Activated T-cell treated with anti-CD3 and anti-CD28 coated beads, Interleukin-2, amount 50 U/mL, for 4 hours (primary cell): ENCODE measurements around the gene CAMK2N2. TPM values are rescaled to one million over a fixed set of nuclear protein-coding genes. Genes with fewer than 3 reads are reported as not detected.
"Not testable (repeated sequence)": the region's sequence is repeated elsewhere in the genome, so short reads cannot be mapped to it uniquely, and the experiment has no call there.

Experiments used
- ATAC-seq, 2 donors: fragments of 200-7000 bp; cut with Tn5 transposase; one replicate each; pipeline ENCODE4 v1.10.0; 2021
- DNase-seq: peaks from one replicate; pipeline ENCODE4 v3.0.0-alpha.2; 2020
- H3K27me3 Mint-ChIP-seq: one replicate; pipeline ENCODE4 v1.8.0; 2021; ENCODE audit warnings: low read depth, mixed read lengths
- H3K36me3 Mint-ChIP-seq: one replicate; pipeline ENCODE4 v1.8.0; 2022; ENCODE audit warnings: mixed read lengths; ENCODE audit not compliant: insufficient read depth
- H3K4me1 Mint-ChIP-seq: one replicate; pipeline ENCODE4 v1.8.0; 2021; ENCODE audit warnings: low read depth, mixed read lengths
- H3K4me3 Mint-ChIP-seq: one replicate; pipeline ENCODE4 v1.8.0; 2021; ENCODE audit warnings: mild to moderate bottlenecking, moderate library complexity, mixed read lengths
- H3K9me3 Mint-ChIP-seq: one replicate; pipeline ENCODE4 v1.8.0; 2021; ENCODE audit warnings: mixed read lengths
- total RNA-seq, 3 donors: library from RNA; stranded (reverse); gene quantifications; one replicate each; pipeline ENCODE4 v1.2.1, GENCODE V29; 2021

Gene CAMK2N2
- total RNA-seq, 3 donors from 2014 or later = 0.34 to 0.53 (median 0.35) TPM

DNA sequence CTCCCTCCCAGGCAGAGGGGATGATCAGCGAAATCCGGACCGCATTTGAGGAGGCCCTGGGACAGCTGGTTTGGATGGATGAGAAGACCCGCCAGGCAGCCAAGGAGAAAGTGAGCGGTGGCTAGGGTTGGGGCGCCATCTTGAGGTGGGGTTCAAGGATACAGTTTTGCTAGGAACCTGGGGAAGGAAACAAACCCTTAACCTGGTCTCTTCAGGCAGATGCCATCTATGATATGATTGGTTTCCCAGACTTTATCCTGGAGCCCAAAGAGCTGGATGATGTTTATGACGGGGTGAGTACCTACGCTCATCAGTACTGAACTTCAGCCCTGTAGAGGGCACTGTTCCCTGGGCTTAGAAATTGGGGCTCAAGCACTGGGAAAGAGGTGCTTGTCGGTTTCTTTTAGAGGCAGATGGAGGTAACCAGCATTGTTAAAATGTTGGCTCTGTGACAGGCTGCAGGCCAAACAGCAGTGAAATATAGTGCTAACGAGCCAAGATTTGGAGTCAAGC lies 28.1 kb upstream of the CAMK2N2 start:
- peaks cover 20% of the 10 kb centered on the region for H3K27me3 Mint-ChIP-seq

DNA sequence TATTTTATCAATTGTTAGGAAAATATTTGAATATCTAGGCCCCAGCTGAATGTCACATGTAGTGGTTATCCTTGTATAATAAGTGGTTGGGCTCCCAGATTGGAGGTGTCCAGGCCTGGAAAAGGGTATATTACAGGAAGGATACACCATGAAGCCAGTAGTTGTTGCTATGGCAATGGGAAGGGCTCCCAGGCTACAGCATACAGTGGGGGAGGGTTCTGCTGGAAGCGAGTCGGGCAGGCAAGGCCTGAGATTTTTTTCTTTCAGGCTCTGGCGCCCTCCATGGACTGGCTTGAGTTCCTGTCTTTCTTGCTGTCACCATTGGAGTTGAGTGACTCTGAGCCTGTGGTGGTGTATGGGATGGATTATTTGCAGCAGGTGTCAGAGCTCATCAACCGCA lies 23.3 kb upstream of the CAMK2N2 start:
- H3K36me3 Mint-ChIP-seq = no peaks in the 10 kb centered on the region
- no peak for DNase-seq

More for the DNA sequence above, 28.1 kb upstream of the CAMK2N2 start:
- Mint-ChIP-seq H3K36me3 (no peaks in the 10 kb centered on the region), H3K4me3 (no peak overlapping the region), H3K9me3 (no peaks in the 10 kb centered on the region), H3K4me1 (no peaks in the 10 kb centered on the region)
- ATAC-seq = peak; percentile 77 to 83
- peak; percentile 60 for DNase-seq

DNA sequence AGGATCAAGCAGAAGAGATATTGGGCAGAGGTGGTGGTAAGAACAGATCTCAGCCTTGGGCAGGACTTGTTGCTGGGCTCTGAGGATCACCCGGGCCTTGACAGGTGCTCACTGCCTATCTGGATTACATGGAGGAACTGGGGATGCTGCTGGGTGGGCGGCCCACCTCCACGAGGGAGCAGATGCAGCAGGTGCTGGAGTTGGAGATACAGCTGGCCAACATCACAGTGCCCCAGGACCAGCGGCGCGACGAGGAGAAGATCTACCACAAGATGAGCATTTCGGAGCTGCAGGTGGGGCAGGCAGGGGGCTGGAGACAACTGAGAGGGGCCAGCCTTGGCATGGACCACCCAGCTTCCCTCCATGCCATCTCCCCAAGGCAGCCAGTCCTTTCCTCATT lies 22.3 kb upstream of the CAMK2N2 start:
- Mint-ChIP-seq H3K27me3 (peaks cover 12% of the 10 kb centered on the region), H3K36me3 (no peaks in the 10 kb centered on the region), H3K4me3 (no peak overlapping the region), H3K4me1 (no peaks in the 10 kb centered on the region), H3K9me3 (no peaks in the 10 kb centered on the region)
- ATAC-seq = no peak
- DNase-seq = no peak

More for the DNA sequence above, 23.3 kb upstream of the CAMK2N2 start:
- H3K27me3 Mint-ChIP-seq = peaks cover 19% of the 10 kb centered on the region
- no peaks in the 10 kb centered on the region for H3K4me1 Mint-ChIP-seq
- no peaks in the 10 kb centered on the region for H3K9me3 Mint-ChIP-seq
- no peak overlapping the region for H3K4me3 Mint-ChIP-seq
- peak in 1 of 2 donors; percentile 47 for ATAC-seq

DNA sequence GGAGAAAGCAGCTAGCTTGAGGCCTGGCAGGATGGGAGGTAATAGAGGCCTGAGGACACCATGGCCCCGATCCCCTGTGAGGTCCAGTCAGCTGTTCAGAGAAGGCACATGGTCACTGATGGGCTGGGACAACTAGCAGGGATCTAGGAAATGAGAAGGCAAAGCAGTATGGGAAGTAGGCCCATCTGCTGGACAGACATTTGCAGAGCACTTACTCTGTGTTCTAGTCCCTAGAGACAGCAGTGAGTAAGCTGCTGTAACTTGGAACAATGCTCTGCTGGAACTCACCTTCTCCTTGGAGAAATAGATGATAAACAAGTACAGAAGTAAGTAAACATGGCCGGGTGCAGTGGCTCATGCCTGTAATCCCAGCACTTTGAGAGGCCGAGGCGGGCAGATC lies 21.6 kb upstream of the CAMK2N2 start:
- Mint-ChIP-seq H3K4me3 (no peak overlapping the region), H3K4me1 (no peaks in the 10 kb centered on the region), H3K27me3 (peaks cover 16% of the 10 kb centered on the region), H3K36me3 (no peaks in the 10 kb centered on the region), H3K9me3 (no peaks in the 10 kb centered on the region)
- ATAC-seq (no peak), DNase-seq (no peak)

DNA sequence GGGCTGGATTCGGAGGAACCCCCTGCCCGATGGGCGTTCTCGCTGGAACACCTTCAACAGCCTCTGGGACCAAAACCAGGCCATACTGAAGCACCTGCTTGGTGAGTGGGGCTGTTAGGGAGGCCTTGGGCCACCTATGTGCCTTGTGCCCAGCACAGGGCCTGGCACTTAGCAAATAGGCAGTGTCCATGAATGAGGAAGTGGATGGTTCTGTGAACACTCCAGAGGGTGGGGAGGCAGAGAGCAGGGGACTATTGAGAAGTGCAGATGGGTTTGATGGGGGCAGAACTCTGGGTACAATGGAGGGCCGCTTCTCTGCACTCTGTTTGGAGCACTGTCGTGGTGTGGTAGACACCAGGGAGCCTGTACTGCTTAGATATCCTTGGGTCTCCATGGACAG lies 16.0 kb upstream of the CAMK2N2 start:
- DNase-seq = no peak
- Mint-ChIP-seq H3K36me3 (no peaks in the 10 kb centered on the region), H3K9me3 (no peaks in the 10 kb centered on the region), H3K27me3 (peaks cover 38% of the 10 kb centered on the region), H3K4me1 (peaks cover 3% of the 10 kb centered on the region), H3K4me3 (no peak overlapping the region)
- no peak for ATAC-seq

DNA sequence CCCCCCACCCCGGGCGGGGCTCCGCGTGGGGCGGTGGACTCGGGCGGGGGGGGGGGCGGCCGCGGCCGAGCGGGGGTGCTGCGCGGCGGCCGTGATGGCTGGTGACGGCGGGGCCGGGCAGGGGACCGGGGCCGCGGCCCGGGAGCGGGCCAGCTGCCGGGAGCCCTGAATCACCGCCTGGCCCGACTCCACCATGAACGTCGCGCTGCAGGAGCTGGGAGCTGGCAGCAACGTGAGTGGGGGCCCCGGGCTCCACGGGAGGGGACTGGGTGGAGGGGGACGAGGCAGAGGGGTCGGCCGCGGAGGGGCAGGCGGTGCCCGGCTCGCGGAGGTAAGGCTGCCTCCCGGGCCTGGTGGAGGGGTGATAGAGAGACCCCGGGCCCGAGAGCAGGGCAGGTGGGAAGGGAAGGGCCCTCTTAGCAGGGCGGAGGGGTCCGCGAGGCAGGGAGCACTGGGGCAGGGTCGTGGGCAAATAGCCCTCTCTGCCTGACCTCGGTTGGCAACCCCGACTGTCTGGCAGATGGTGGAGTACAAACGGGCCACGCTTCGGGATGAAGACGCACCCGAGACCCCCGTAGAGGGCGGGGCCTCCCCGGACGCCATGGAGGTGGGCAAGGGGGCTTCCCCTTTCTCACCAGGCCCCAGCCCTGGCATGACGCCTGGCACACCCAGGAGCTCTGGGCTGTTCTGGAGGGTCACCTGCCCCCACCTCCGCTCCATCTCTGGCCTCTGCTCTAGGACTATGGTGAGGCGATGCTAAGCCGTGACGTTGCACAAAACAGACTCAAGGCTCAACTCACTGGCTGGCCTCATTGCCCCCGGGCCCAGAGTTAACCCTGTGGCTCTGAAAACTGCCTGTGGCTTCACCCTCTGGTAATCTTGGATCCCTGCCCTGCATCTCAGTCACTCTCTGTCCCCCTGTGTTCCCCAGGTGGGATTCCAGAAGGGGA lies 14.9 kb upstream of the CAMK2N2 start, which contains the start of gene ECE2:
ECE2 (plus strand) TSS at position 62 of the 950 bp plus-strand sequence; CDS start at position 194, 132 bp downstream.
- Mint-ChIP-seq H3K36me3 (no peaks in the 10 kb centered on the region), H3K27me3 (peaks cover 47% of the 10 kb centered on the region), H3K4me1 (peaks cover 3% of the 10 kb centered on the region), H3K4me3 (no peak within 1 kb of the TSS), H3K9me3 (no peaks in the 10 kb centered on the region)
- DNase-seq = no peak
- peak in 1 of 2 donors; percentile 53 for ATAC-seq

DNA sequence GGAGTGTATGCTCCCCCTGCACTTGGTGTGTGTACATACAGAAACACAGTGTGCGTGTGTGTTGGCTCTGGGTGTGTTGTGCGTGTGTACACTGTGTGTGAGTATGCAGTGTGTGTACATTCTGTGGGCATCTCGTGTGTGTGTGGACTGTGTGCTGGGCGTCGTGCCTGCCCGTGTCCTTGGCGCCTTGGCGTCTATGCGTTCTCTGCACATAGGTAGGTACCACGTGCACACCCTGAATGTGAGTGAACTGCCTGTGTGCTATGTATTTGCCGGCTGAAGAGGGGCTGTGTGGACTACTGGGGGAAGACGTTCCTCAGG lies 14.0 kb upstream of the CAMK2N2 start:
- ATAC-seq (no peak), DNase-seq (no peak)
- Mint-ChIP-seq H3K27me3 (peaks cover 49% of the 10 kb centered on the region), H3K36me3 (no peaks in the 10 kb centered on the region), H3K4me1 (peaks cover 3% of the 10 kb centered on the region), H3K9me3 (no peaks in the 10 kb centered on the region), H3K4me3 (no peak overlapping the region)

DNA sequence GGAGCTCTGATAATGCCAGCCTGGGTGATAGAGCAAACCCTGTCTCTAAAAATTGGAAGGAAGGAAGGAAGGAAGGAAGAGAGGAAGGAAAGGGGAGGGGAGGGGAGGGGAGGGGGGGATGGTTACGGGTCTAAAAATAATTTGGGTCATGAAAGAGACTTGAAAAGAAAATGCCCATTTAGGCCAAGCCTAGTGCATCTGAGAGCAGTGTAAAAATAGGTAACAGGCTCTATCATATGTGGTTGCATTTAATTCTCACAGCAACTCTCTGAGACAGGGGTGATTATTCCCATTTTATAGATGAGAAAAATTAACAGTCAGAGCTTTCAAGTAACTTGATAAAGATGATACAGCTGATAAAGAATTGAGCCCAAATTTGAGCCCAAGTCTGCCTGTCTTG lies 10.9 kb upstream of the CAMK2N2 start:
- H3K4me3 Mint-ChIP-seq = no peak overlapping the region
- DNase-seq (no peak), ATAC-seq (no peak)
- no peaks in the 10 kb centered on the region for H3K36me3 Mint-ChIP-seq
- peaks cover 50% of the 10 kb centered on the region for H3K27me3 Mint-ChIP-seq
- H3K9me3 Mint-ChIP-seq = no peaks in the 10 kb centered on the region
- peaks cover 3% of the 10 kb centered on the region for H3K4me1 Mint-ChIP-seq

DNA sequence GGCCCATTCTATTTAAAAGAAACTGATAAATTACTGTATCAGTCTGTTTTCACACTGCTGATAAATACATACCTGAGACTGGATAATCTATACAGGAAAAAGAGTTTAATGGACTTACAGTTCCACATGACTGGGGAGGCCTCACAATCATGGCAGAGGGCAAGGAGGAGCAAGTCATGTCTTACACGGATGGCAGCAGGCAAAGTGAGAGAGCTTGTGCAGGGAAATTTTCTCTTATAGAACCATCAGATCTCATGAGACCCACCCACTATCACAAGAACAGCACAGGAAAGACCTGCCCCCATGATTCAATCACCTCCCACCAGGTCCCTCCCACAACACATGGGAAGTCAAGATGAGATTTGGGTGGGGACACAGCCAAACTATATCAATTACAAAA lies 5.9 kb upstream of the CAMK2N2 start:
- not testable (repeated sequence) for DNase-seq, H3K4me3 Mint-ChIP-seq, H3K4me1 Mint-ChIP-seq, H3K36me3 Mint-ChIP-seq, H3K9me3 Mint-ChIP-seq, ATAC-seq
- peaks cover 46% of the 10 kb centered on the region for H3K27me3 Mint-ChIP-seq

DNA sequence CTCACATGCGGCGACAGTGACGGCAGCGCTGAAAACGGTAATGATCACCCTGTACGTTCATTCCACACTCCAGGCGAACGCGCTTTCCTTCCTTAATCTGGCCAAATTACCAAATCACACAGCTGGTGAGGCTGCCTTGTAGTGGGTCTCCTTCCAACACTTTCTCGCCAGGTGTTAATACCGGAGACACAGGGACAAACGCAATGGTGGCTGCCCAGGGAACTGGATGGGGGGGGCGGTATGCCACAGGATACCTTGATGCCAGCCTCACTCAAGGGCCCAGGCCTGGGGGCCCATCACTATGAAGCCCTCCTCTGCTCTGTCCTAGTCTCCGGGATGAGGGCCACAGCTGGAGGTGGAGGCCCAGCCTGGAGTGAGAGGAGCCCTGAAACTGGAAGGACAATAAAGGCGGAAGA lies 1.4 kb upstream of the CAMK2N2 start:
- H3K4me1 Mint-ChIP-seq = peaks cover 21% of the 10 kb centered on the region
- no peak for DNase-seq
- H3K27me3 Mint-ChIP-seq = peaks cover 40% of the 10 kb centered on the region
- no peaks in the 10 kb centered on the region for H3K36me3 Mint-ChIP-seq
- ATAC-seq = no peak
- H3K4me3 Mint-ChIP-seq = peak overlapping the region; percentile 61
- H3K9me3 Mint-ChIP-seq = no peaks in the 10 kb centered on the region

DNA sequence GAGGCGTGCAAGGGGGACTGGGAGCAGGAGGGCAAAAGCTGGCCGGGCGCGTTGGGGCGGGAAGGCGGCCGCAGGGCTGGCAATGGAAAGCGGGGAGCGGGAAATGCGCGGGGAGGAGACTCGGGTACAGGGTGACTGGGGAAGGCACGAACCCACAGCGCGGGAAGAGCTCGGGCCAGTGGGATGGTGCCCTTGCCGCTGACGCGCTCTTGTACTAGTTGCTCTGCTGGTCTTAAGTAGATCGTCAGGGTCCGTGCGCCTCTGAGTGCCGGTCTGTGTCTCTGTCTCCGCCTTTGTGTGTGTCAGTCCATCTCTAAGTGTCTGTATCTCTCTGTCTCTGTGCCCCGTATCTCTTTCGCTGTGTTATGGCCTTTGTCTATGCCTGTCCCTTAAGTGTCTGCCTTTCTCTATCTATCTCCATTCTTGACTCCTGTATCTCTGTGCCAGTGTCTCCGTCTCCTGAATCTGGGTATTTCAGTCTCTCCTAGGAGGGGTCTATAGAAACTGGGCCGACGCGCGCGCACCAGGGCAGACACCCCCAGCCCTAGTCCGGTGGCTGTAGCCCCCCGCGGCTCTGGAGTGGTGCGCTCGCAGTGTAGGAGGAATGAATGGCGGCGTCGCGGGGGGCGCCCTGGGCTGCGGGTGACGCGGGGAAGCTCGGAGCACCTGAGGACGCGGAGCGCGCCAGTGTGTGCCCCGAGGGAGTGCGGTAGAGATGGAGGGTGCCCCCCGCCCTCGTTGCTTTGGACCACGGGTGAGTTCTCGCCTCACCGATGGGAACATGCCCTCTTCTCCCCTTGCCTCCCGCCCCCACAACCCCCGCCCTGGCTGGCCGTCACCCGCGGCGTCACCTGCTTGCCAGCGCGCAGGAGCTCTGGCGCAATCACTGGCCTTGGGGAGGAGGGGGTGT lies 756 bp upstream of the CAMK2N2 start:
- Mint-ChIP-seq H3K9me3 (no peaks in the 10 kb centered on the region), H3K4me3 (peak overlapping the region; percentile 79), H3K27me3 (peaks cover 34% of the 10 kb centered on the region), H3K36me3 (peaks cover 2% of the 10 kb centered on the region), H3K4me1 (peaks cover 21% of the 10 kb centered on the region)
- DNase-seq = peak; percentile 36
- ATAC-seq = peak; percentile 42 to 44

DNA sequence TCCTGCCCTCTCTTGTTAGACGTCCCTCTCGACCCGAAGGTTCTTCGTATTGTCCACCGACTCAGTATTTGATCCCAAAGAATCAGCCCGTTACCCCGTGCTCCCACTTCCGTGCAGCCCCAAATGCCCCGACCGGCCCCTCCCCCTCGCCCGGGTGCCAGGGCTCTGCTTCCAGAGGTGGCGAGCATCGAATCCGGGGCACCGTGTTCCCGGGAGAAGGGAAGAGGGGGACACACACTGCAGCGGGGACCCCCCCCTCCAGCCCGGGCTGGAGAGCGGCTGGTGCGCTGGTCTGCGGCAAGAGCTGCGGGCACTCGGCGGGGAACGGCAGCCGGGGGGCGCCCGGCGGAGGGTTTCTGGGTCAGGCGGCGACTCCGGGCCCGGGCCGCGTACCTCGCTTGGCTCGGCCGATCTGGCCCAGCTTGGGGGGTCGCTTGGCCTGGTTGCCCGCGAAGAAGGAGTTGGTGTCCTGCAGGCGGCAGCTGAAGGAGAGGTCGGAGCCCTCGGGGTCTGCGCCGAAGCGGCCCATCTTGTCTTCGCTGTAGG lies 556 bp downstream of the CAMK2N2 start:
- Mint-ChIP-seq H3K9me3 (no peaks in the 10 kb centered on the region), H3K4me1 (peaks cover 23% of the 10 kb centered on the region), H3K4me3 (peak overlapping the region; percentile 82), H3K36me3 (peaks cover 2% of the 10 kb centered on the region), H3K27me3 (peaks cover 26% of the 10 kb centered on the region)
- DNase-seq (no peak), ATAC-seq (no peak)

DNA sequence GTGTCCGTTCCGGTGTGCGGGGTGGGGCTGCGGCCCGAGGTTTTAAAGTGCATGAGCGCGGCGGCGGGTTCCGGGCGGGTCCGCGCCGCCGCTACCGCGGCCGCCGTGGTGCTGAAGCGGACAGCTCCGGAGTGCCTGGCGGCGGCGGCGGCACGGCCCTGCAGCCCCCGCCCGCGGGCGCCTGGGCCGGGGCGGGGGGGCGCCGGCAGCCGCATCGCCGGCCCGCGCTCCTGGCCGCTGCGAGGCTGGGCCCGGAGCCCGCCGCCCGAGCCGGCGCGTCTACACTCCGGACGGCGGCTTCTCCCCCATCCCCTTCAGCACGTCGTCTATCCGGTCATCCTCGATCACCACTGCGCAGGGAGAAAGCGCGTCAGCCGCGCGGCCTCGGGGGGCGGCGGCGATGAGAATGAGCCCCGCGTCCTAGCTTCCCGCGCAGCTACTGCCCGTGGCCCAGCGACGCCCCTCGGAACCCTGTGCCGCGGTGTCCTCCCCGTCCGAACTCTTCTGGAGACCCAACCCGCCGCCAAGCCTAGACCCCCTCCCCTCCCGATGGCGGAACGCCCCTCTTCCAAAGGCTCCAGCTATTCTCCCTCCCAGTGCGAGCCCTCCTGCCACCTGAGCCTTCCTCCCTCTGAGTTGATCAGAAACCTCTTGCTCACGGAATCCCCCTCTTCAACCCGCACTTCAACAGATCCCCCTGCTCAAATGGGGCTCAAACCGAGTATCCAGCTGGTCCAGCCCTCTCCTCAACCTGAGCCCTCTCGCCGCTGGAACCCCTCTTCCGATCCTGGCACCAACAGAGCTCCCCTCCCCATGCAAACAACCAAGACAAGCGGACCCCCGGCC lies 1.3 kb downstream of the CAMK2N2 start:
- ATAC-seq = peak; percentile 47 to 51
- peak overlapping the region; percentile 82 for H3K4me3 Mint-ChIP-seq
- peak; percentile 20 for DNase-seq
- peaks cover 24% of the 10 kb centered on the region for H3K27me3 Mint-ChIP-seq
- peaks cover 26% of the 10 kb centered on the region for H3K4me1 Mint-ChIP-seq
- H3K9me3 Mint-ChIP-seq = no peaks in the 10 kb centered on the region
- H3K36me3 Mint-ChIP-seq = peaks cover 5% of the 10 kb centered on the region
